ENCODE data around the gene GAB2. TPM values are rescaled to one million over a fixed set of nuclear protein-coding genes. Genes with fewer than 3 reads are reported as not detected.

GAB2 gene
- total and polyA plus RNA-seq, 9 donors, result 30.9 to 64.6 (median 42.9) TPM

DNA sequence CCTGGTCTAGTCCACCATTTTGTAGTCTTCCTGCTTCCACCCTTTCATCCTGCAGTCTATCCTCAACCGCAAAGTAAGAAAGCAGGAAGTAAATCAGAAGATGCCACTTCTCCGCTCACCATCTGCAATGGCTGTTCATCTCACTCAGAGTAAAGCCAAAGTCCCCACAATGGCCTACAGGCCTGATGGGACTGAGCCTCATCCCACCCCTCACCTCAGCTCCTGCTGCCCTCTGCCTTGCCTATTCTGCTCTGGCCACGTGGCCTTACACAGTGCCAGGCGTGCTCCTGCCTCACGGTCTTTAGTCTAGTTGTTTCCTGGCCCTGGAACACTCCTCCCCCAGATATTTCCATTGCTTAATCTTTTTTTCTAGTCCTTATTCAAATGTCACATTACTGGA, 133.4 kb downstream of the GAB2 start:
- Histone ChIP-seq H3K27ac (no peak overlapping the region), H3K9me3 (no peaks in the 10 kb centered on the region), H3K27me3 (no peaks in the 10 kb centered on the region), H3K36me3 (no peaks in the 10 kb centered on the region), H3K4me1 (ENCODE audit: insufficient read depth) (peaks cover 4% of the 10 kb centered on the region), H3K4me3 (no peak overlapping the region)
- DNase-seq, result no peak
- intact Hi-C loops (cut with DNase I), result no loop called here
- TF ChIP-seq, protein P1, sequence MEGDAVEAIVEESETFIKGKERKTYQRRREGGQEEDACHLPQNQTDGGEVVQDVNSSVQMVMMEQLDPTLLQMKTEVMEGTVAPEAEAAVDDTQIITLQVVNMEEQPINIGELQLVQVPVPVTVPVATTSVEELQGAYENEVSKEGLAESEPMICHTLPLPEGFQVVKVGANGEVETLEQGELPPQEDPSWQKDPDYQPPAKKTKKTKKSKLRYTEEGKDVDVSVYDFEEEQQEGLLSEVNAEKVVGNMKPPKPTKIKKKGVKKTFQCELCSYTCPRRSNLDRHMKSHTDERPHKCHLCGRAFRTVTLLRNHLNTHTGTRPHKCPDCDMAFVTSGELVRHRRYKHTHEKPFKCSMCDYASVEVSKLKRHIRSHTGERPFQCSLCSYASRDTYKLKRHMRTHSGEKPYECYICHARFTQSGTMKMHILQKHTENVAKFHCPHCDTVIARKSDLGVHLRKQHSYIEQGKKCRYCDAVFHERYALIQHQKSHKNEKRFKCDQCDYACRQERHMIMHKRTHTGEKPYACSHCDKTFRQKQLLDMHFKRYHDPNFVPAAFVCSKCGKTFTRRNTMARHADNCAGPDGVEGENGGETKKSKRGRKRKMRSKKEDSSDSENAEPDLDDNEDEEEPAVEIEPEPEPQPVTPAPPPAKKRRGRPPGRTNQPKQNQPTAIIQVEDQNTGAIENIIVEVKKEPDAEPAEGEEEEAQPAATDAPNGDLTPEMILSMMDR (IDR thresholded peaks at IDR 0.05), result no peak
- TF ChIP-seq POLR2A (IDR thresholded peaks at IDR 0.05) (no peak), EP300 (IDR thresholded peaks at IDR 0.05) (no peak)
- WGBS, 3 donors, result 81 to 86% (median 85%) methylated on average over 5 of the region's 5 CpGs

- intact Hi-C loops (cut with DNase I), result no loop called here
- DNase-seq, result no peak
- 89 to 100% (median 100%) methylated on average over 1 of the region's 1 CpG for WGBS, 3 donors
- H3K9me3 ChIP-seq, result no peaks in the 10 kb centered on the region
- no peaks in the 10 kb centered on the region for H3K36me3 ChIP-seq
- no peaks in the 10 kb centered on the region for H3K27me3 ChIP-seq
- H3K4me3 ChIP-seq, result no peak overlapping the region
- TF ChIP-seq POLR2A (IDR thresholded peaks at IDR 0.05), result no peak
- TF ChIP-seq, protein P1 (IDR thresholded peaks at IDR 0.05), result no peak
- no peak for TF ChIP-seq EP300 (IDR thresholded peaks at IDR 0.05)
- peaks cover 4% of the 10 kb centered on the region for H3K4me1 ChIP-seq (ENCODE audit: insufficient read depth)
- H3K27ac ChIP-seq, result no peak overlapping the region
Measured at GRCh38 chr11:78282821-78283220, 134.8 kb downstream of the GAB2 start.

DNA sequence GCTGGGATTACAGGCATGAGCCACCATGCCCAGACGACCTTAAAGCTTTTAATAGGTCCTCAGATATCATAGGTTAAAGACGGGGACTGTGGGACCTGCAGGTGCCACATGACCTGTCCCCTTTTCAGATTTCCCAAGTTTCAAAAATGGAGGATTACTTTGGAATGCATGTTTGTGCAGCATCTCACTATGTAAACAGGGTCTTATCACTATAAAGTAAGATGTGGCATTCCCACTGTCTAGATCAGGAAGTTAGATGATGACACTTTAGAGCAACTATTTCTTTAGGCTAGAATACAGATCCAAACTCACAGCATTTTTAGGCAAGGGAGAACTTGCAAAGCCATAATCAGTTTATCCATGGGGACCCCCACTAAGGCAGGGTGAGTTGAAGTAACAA, 136.1 kb downstream of the GAB2 start:
- Histone ChIP-seq H3K9me3 (no peaks in the 10 kb centered on the region), H3K27ac (no peak overlapping the region), H3K27me3 (no peaks in the 10 kb centered on the region), H3K36me3 (no peaks in the 10 kb centered on the region), H3K4me1 (ENCODE audit: insufficient read depth) (peaks cover 9% of the 10 kb centered on the region), H3K4me3 (no peak overlapping the region)
- intact Hi-C loops (cut with DNase I), result no loop called here
- no peak for DNase-seq
- WGBS, 3 donors, result 88 to 98% (median 91%) methylated on average over 2 of the region's 2 CpGs
- TF ChIP-seq POLR2A (IDR thresholded peaks at IDR 0.05), result no peak
- TF ChIP-seq, protein P1 (IDR thresholded peaks at IDR 0.05), result no peak
- TF ChIP-seq EP300 (IDR thresholded peaks at IDR 0.05), result no peak

DNA sequence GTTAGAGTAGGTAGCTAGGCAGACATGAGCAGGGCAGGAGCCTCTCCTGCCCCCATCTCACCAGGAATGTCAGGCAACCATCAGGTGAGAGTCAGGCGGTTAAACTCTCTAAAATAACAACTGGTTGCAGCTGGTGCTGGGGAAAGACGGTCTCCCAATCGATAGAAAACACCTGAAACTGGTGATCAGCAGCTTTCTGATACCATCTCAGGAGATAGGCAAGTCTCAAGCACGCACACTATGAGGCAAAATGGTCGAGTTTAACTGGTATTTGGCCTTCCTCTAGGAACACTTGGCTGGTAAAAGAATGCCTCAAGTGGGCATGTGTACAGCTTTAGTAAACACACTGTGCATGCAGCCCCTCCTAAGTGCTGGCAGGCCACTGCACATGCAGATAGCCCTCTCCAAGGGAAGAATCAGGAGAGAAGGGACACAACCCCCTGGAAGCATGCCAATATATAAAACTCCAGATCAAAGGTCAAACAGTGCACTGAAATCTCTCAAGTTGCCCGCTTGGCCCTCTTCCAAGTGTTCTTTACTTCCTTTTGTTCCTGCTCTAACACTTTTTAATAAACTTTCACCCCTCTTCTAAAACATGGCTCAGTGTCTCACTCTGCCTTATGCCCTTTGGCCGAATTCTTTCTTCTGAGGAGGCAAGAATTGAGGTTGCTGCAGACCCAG, 140.2 kb downstream of the GAB2 start:
- WGBS, 3 donors, result 67 to 75% (median 67%) methylated on average over 7 of the region's 7 CpGs
- Histone ChIP-seq H3K27ac (no peak overlapping the region), H3K27me3 (no peaks in the 10 kb centered on the region), H3K36me3 (no peaks in the 10 kb centered on the region), H3K4me3 (no peak overlapping the region), H3K4me1 (ENCODE audit: insufficient read depth) (peaks cover 9% of the 10 kb centered on the region), H3K9me3 (peaks cover 0 to 5% of the 10 kb centered on the region in 2 donors)
- intact Hi-C loops (cut with DNase I), result no loop called here
- TF ChIP-seq EP300 (IDR thresholded peaks at IDR 0.05) (no peak), POLR2A (IDR thresholded peaks at IDR 0.05) (no peak)
- TF ChIP-seq, protein P1 (IDR thresholded peaks at IDR 0.05), result no peak
- DNase-seq, result no peak
